IPS-18c (cell line): ENCODE measurements around the gene CENATAC.
"Not testable (repeated sequence)": the region's sequence is repeated elsewhere in the genome, so short reads cannot be mapped to it uniquely, and the experiment has no call there.

Experiments used
- H3K4me3 ChIP-seq: 2 replicates; pipeline ENCODE4 v1.7.0; 2013; ENCODE audit warnings: low read depth, mild to moderate bottlenecking, low read length, moderate library complexity; ENCODE audit not compliant: insufficient read depth
- H3K9me3 ChIP-seq: one replicate; pipeline ENCODE4 v1.6.1; 2013; ENCODE audit warnings: mild to moderate bottlenecking, low read length, moderate library complexity; ENCODE audit not compliant: control insufficient read depth, insufficient read depth

CENATAC gene

GRCh38 chr11:118997627-118998387, at the start of gene CENATAC:
TSS of gene CENATAC (plus strand) at chr11:118998138. CDS start at chr11:118998198, 60 bp downstream.
- H3K9me3 ChIP-seq, result no peaks in the 10 kb centered on the region

DNA sequence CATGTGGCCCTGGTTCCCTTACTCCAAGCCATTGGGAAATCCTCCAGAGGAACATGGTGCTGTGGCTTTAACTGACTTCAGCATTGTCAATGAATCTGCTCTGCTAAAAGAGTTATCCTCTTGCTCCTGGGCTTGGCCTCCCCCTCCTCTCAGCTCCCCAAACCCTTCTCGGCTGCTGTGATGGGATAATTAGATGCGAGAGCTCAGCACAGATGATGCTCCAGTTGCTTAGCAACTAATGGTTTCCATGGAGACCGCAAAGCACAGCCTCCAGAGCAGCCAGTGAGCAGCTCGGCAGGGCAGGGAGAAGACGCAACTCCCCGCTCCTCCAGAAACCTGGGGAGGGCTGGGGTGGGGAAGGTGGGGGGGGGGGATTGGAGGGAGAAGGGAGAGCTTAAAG, 44.7 kb upstream of the CENATAC start:
- Histone ChIP-seq H3K9me3 (no peaks in the 10 kb centered on the region), H3K4me3 (no peak overlapping the region)

More at GRCh38 chr11:118997627-118998387, at the start of gene CENATAC:
- peak within 1 kb of the TSS; percentile 77 for H3K4me3 ChIP-seq

DNA sequence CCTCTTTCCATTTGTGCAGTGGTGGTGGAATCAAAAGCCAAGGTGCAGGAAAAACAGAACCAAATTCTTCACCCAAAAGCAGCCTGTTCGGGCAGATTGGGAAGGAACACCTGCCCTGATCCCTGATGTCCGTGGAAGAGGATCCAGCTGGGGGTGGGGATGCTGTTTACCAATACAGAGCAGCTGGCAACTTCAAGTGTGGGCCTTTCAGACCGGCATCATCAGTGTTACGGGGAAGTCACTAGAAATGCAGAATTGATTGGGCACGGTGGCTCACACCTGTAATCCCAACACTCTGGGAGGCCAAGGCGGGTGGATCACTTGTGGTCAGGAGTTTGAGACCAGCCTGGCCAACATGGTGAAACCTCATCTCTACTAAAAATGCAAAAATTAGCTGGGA, 44.0 kb upstream of the CENATAC start:
- H3K4me3 ChIP-seq, H3K9me3 ChIP-seq: not testable (repeated sequence)

DNA sequence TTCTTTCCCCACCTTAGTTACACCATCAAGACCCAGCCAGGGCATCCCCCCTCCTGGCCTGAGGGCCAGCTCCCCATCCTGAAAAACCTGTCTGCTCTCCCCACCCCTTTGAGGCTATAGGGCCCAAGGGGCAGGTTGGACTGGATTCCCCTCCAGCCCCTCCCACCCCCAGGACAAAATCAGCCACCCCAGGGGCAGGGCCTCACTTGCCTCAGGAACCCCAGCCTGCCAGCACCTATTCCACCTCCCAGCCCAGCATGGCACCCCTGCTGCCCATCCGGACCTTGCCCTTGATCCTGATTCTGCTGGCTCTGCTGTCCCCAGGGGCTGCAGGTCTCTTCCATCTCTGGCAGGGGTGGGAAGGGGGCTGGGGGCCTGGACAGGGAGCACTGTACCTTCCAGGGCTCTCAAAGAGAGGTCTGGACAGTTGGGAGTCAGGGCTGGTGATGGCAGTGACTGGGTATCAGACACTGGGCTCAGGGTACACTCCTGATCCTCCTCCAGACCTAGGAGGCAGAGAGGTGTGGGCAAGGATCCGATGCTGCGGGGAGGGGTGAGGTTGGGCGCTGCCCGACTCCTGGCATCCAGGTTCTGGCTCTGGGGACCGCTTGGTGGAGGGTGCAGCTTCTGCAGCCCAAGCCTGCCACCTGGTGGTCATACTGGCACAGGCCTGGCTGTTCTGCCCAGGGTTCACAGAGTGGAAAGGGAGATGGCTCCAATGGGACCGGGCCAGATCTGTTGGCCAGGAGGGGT, 41.7 kb upstream of the CENATAC start, which contains the start of gene UPK2:
UPK2 (plus strand) TSS at position 205 of the 753 bp plus-strand sequence; CDS start at position 258, 53 bp downstream.
- H3K4me3 ChIP-seq, result no peak within 1 kb of the TSS
- H3K9me3 ChIP-seq, result no peaks in the 10 kb centered on the region

DNA sequence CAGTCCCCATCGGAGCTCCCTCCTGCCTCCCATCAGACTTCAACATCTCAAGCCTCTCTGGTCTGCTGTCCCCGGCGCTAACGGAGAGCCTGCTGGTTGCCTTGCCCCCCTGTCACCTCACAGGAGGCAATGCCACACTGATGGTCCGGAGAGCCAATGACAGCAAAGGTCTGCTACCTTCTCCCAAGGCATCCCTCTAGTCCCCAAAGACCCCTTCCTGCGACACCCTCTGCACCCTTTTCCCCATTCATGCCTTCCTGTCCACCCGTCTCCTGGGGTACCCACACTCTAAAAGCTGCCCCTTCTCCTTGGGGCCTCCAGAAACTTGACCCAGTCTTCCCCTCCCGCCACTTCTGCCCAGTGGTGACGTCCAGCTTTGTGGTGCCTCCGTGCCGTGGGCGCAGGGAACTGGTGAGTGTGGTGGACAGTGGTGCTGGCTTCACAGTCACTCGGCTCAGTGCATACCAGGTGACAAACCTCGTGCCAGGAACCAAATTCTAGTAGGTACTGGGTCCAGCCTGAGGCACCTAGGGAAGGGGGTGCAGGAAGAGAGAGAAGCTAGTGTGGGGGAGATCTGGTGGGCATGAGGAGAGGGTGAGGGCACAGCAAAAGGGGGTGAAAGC, 41.0 kb upstream of the CENATAC start:
- H3K9me3 ChIP-seq, result no peaks in the 10 kb centered on the region
- H3K4me3 ChIP-seq, result no peak overlapping the region

- no peaks in the 10 kb centered on the region for H3K9me3 ChIP-seq
- H3K4me3 ChIP-seq, result no peak overlapping the region
Measured at GRCh38 chr11:118957549-118957948, 40.4 kb upstream of the CENATAC start.

DNA sequence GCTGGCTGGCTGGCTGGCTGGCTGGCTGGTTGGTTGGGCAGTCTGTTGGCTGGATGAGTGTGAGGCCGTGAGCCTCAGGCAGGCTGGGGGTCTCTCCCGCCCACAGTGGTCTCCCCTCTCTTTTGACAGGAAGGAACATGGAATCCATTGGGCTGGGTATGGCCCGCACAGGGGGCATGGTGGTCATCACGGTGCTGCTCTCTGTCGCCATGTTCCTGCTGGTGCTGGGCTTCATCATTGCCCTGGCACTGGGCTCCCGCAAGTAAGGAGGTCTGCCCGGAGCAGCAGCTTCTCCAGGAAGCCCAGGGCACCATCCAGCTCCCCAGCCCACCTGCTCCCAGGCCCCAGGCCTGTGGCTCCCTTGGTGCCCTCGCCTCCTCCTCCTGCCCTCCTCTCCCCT, 40.0 kb upstream of the CENATAC start:
- Histone ChIP-seq H3K9me3 (no peaks in the 10 kb centered on the region), H3K4me3 (no peak overlapping the region)

DNA sequence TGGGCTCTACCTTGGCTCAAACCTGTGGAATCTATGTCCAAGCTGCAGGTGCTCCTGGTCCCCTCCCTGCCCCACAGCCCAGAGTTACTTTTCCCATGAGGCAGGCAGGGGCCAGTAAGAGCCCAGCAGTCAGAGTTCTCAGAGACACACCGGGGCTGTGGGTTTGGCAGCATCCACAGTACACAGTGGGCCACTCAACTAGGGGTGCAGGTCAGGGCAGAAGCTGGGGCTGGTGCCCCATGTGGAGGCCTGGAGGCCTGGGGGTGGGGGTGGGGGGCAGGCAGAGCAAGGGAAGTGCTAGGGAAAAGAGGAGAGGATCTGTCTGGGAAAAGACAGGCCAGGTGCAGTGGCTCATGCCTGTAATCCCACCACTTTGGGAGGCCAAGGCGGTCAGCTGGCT, 39.4 kb upstream of the CENATAC start:
- no peaks in the 10 kb centered on the region for H3K9me3 ChIP-seq
- H3K4me3 ChIP-seq, result no peak overlapping the region

GRCh38 chr11:118961189-118961588, 36.7 kb upstream of the CENATAC start:
- Histone ChIP-seq H3K9me3 (no peaks in the 10 kb centered on the region), H3K4me3 (no peak overlapping the region)

DNA sequence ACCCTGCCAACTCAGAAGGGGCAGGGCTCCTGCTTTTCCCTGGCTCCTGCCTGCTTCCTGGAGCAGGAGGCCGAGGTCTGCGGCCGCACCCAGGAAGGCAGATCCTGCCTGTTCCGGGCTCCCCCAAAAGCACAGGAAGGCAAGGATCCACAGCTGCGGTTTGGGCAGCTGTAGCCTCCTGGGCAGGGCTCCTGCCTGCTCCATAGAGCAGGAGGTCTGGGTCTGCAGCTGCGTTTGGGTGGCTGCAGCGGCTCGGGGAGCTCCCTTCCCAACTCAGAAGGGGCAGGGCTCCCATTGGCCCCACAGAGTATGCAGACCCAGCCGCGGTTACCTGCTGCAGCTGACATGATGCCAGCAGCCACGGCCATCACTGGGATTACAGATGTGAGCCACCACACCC, 36.3 kb upstream of the CENATAC start:
- Histone ChIP-seq H3K9me3 (no peaks in the 10 kb centered on the region), H3K4me3 (no peak overlapping the region)

GRCh38 chr11:118969508-118969907, 28.4 kb upstream of the CENATAC start:
- H3K4me3 ChIP-seq, H3K9me3 ChIP-seq: not testable (repeated sequence)

DNA sequence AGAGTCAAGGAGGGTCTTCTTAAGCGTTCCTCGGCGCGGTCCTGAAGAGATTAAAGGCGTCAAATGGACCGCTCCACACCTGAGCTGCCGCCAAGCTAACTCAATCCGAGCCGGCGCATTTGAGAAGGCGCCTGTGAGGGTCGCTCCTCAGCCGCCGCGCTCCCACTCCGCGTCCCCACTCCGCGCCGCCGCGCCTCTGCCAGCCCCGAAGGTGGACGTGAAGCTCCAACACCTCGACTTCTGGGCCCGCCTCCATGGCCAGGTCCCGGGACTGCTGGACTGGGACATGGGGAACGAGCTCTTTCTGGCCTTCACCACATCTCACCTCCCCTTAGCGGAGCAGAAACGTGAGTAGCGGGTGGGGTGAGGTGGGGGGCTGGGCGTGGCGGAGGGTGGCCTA, 26.3 kb upstream of the CENATAC start, which contains the start of gene FOXR1:
FOXR1 (plus strand) TSS at position 116 of the 400 bp plus-strand sequence; CDS start at position 287, 171 bp downstream.
- Histone ChIP-seq H3K9me3 (peaks cover 5% of the 10 kb centered on the region), H3K4me3 (no peak within 1 kb of the TSS)

- H3K4me3 ChIP-seq, result no peak overlapping the region
- peaks cover 5% of the 10 kb centered on the region for H3K9me3 ChIP-seq
Measured at GRCh38 chr11:118973985-118974384, 24.0 kb upstream of the CENATAC start.

GRCh38 chr11:118975771-118976709, 21.9 kb upstream of the CENATAC start:
- H3K4me3 ChIP-seq, result no peak overlapping the region
- peaks cover 5% of the 10 kb centered on the region for H3K9me3 ChIP-seq

- Histone ChIP-seq H3K9me3 (no peaks in the 10 kb centered on the region), H3K4me3 (no peak overlapping the region; the same call in 1 of the 2 replicates)
Measured at GRCh38 chr11:118979434-118979833, 18.5 kb upstream of the CENATAC start.

GRCh38 chr11:118980191-118980881, 17.6 kb upstream of the CENATAC start:
- no peak overlapping the region for H3K4me3 ChIP-seq
- no peaks in the 10 kb centered on the region for H3K9me3 ChIP-seq
